ENCODE results near the gene CDC45. TPM values are rescaled to one million over a fixed set of nuclear protein-coding genes. Genes with fewer than 3 reads are reported as not detected.

Gene CDC45
- total RNA-seq, 4 donors from 2014 or later, result 0.98 TPM; not detected in 3

- peaks cover 0 to 20% (median 0%) of the 10 kb centered on the region in 4 donors for H3K4me1 ChIP-seq
- no peaks in the 10 kb centered on the region for H3K9me3 ChIP-seq
- H3K36me3 ChIP-seq, result no peaks in the 10 kb centered on the region
- WGBS, 2 donors, result 87% methylated on average over 6 of the region's 6 CpGs
- TF ChIP-seq, protein P1, sequence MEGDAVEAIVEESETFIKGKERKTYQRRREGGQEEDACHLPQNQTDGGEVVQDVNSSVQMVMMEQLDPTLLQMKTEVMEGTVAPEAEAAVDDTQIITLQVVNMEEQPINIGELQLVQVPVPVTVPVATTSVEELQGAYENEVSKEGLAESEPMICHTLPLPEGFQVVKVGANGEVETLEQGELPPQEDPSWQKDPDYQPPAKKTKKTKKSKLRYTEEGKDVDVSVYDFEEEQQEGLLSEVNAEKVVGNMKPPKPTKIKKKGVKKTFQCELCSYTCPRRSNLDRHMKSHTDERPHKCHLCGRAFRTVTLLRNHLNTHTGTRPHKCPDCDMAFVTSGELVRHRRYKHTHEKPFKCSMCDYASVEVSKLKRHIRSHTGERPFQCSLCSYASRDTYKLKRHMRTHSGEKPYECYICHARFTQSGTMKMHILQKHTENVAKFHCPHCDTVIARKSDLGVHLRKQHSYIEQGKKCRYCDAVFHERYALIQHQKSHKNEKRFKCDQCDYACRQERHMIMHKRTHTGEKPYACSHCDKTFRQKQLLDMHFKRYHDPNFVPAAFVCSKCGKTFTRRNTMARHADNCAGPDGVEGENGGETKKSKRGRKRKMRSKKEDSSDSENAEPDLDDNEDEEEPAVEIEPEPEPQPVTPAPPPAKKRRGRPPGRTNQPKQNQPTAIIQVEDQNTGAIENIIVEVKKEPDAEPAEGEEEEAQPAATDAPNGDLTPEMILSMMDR (IDR thresholded peaks at IDR 0.05), result no peak
- TF ChIP-seq EP300 (IDR thresholded peaks at IDR 0.05) (no peak), POLR2A (IDR thresholded peaks at IDR 0.05) (no peak)
- H3K27ac ChIP-seq, result no peak overlapping the region
- H3K4me3 ChIP-seq, result no peak overlapping the region
- no peaks in the 10 kb centered on the region for H3K27me3 ChIP-seq
- DNase-seq (ENCODE audit: low spot score in 2 of 2), result no peak
Measured at GRCh38 chr22:19492504-19493174, 12.9 kb downstream of the CDC45 start.

DNA sequence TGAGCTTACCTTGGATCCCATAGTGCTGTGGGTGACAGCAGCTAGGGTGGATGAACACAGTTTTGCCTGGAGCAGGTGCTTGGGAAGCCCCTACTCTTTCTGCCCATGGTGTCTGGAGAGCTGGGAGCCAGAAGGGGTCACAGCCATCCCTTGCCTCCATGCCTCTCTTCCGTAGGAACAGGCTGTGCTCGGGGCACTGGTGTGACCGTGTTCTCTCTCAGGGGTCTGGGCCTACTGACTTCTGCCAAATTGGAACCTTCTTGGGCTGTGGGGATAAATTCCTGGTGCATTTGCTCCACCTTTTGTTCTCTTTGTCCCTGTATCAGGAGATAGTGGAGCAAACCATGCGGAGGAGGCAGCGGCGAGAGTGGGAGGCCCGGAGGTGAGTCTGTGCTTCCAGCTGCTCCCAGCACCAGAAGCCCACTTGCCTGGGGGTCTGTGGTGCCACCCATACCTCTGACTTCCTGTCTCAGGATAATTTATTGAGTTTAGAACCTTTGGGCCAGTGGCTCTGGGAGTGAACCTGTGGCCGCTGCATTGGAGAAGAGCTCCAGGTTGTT lies 14.4 kb downstream of the CDC45 start:
- H3K27ac ChIP-seq, result no peak overlapping the region
- no peaks in the 10 kb centered on the region for H3K9me3 ChIP-seq
- DNase-seq (ENCODE audit: low spot score in 2 of 2), result no peak
- H3K4me3 ChIP-seq, result no peak overlapping the region
- no peaks in the 10 kb centered on the region for H3K27me3 ChIP-seq
- no peaks in the 10 kb centered on the region for H3K36me3 ChIP-seq
- TF ChIP-seq POLR2A (IDR thresholded peaks at IDR 0.05), result no peak
- TF ChIP-seq, protein P1 (IDR thresholded peaks at IDR 0.05), result no peak
- no peak for TF ChIP-seq EP300 (IDR thresholded peaks at IDR 0.05)
- H3K4me1 ChIP-seq, result peaks cover 0 to 16% (median 0%) of the 10 kb centered on the region in 4 donors
- 90 to 98% methylated on average over 8 of the region's 8 CpGs for WGBS, 2 donors

GRCh38 chr22:19494676-19495173 lies 15.0 kb downstream of the CDC45 start:
- Histone ChIP-seq H3K4me3 (no peak overlapping the region), H3K4me1 (peaks cover 0 to 9% (median 0%) of the 10 kb centered on the region in 4 donors), H3K36me3 (no peaks in the 10 kb centered on the region), H3K27me3 (no peaks in the 10 kb centered on the region), H3K27ac (no peak overlapping the region), H3K9me3 (no peaks in the 10 kb centered on the region)
- TF ChIP-seq EP300 (IDR thresholded peaks at IDR 0.05), result no peak
- no peak for TF ChIP-seq POLR2A (IDR thresholded peaks at IDR 0.05)
- TF ChIP-seq, protein P1 (IDR thresholded peaks at IDR 0.05), result no peak
- DNase-seq (ENCODE audit: low spot score in 2 of 2), result no peak
- 93 to 96% methylated on average over 6 of the region's 6 CpGs for WGBS, 2 donors

DNA sequence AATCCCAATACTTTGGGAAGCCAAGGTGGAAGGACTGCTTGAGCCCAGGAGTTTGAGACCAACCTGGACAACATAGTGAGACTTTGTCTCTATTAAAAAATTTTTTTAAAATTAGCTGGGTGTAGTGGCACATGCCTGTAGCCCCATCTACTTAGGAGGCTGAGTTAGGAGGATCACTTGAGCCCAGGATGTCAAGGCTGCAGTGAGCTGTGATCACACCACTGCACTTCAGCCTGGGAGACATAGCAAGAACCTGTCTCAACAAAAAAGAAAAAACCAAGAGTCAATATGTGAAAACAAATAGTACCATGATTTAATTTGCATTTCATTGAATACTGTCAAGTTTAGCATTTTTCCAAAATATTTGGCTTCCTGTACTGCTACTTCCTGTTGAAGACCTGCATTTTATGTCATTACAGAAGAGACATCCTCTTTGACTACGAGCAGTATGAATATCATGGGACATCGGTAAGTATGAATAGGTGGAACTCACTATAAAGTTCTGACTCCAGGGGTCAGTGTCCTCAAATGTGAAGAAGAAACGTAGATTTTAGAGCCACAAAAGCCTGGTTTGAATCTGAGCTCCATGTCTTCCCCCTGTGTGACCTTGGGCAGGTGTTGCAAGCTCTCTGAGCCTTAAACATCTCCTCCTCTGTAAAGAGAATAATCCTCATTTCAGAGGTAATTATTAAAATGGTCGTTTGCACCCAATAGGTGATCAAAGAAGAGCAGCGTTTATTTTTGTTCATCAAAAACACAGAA lies 16.0 kb downstream of the CDC45 start:
- Histone ChIP-seq H3K36me3 (no peaks in the 10 kb centered on the region), H3K4me1 (peaks cover 0 to 9% (median 0%) of the 10 kb centered on the region in 4 donors), H3K9me3 (no peaks in the 10 kb centered on the region), H3K4me3 (no peak overlapping the region), H3K27ac (no peak overlapping the region), H3K27me3 (no peaks in the 10 kb centered on the region)
- 69 to 75% methylated on average over 5 of the region's 5 CpGs for WGBS, 2 donors
- DNase-seq (ENCODE audit: low spot score in 2 of 2), result no peak
- TF ChIP-seq EP300 (IDR thresholded peaks at IDR 0.05) (no peak), POLR2A (IDR thresholded peaks at IDR 0.05) (no peak)
- TF ChIP-seq, protein P1 (IDR thresholded peaks at IDR 0.05), result no peak

- TF ChIP-seq POLR2A (IDR thresholded peaks at IDR 0.05) (no peak), EP300 (IDR thresholded peaks at IDR 0.05) (no peak)
- TF ChIP-seq, protein P1 (IDR thresholded peaks at IDR 0.05), result no peak
- WGBS, 2 donors, result 94 to 97% methylated on average over 3 of the region's 3 CpGs
- H3K36me3 ChIP-seq, result no peaks in the 10 kb centered on the region
- DNase-seq (ENCODE audit: low spot score in 2 of 2), result no peak
- peaks cover 0 to 9% (median 0%) of the 10 kb centered on the region in 4 donors for H3K4me1 ChIP-seq
- no peak overlapping the region for H3K4me3 ChIP-seq
- no peaks in the 10 kb centered on the region for H3K27me3 ChIP-seq
- no peak overlapping the region for H3K27ac ChIP-seq
- H3K9me3 ChIP-seq, result no peaks in the 10 kb centered on the region
Measured at GRCh38 chr22:19496324-19496630, 16.6 kb downstream of the CDC45 start.

All from tibial nerve (tissue), 4 donors.